ENCODE measurements around the gene USPL1.
"Not testable (repeated sequence)": the region's sequence is repeated elsewhere in the genome, so short reads cannot be mapped to it uniquely, and the experiment has no call there.

Gene USPL1

GRCh38 chr13:30616927-30617314 is 799 bp upstream of the USPL1 start:
- peak; percentile 85 for DNase-seq

GRCh38 chr13:30618186-30618929 is 638 bp downstream of the USPL1 start:
- DNase-seq = no peak

- no peak for DNase-seq
Measured at GRCh38 chr13:30618930-30619279, 1.2 kb downstream of the USPL1 start.

GRCh38 chr13:30619731-30620130 is 2.0 kb downstream of the USPL1 start:
- DNase-seq = no peak

GRCh38 chr13:30620941-30621340 is 3.2 kb downstream of the USPL1 start:
- no peak for DNase-seq

GRCh38 chr13:30622551-30622950 is 4.8 kb downstream of the USPL1 start:
- no peak for DNase-seq

- no peak for DNase-seq
Measured at GRCh38 chr13:30623392-30623791, 5.7 kb downstream of the USPL1 start.

GRCh38 chr13:30624630-30625029 is 6.9 kb downstream of the USPL1 start:
- no peak for DNase-seq

GRCh38 chr13:30629527-30629926 is 11.8 kb downstream of the USPL1 start:
- DNase-seq = no peak

GRCh38 chr13:30633861-30634260 is 16.1 kb downstream of the USPL1 start:
- no peak for DNase-seq

- no peak for DNase-seq
Measured at GRCh38 chr13:30634838-30635237, 17.1 kb downstream of the USPL1 start.

GRCh38 chr13:30638301-30638700 is 20.6 kb downstream of the USPL1 start:
- no peak for DNase-seq

GRCh38 chr13:30639671-30640070 is 22.0 kb downstream of the USPL1 start:
- peak; percentile 42 for DNase-seq

GRCh38 chr13:30641173-30641572 is 23.5 kb downstream of the USPL1 start:
- DNase-seq = not testable (repeated sequence)

GRCh38 chr13:30645629-30646028 is 27.9 kb downstream of the USPL1 start:
- DNase-seq = no peak

GRCh38 chr13:30647420-30647819 is 29.7 kb downstream of the USPL1 start:
- no peak for DNase-seq

- no peak for DNase-seq
Measured at GRCh38 chr13:30647824-30648521, 30.3 kb downstream of the USPL1 start.

GRCh38 chr13:30648522-30649012 is 30.8 kb downstream of the USPL1 start:
- DNase-seq = no peak

- DNase-seq = not testable (repeated sequence)
Measured at GRCh38 chr13:30651648-30652047, 33.9 kb downstream of the USPL1 start.

- DNase-seq = peak; percentile 33
Measured at GRCh38 chr13:30652746-30653386, 35.1 kb downstream of the USPL1 start.

GRCh38 chr13:30654430-30654829 is 36.7 kb downstream of the USPL1 start:
- no peak for DNase-seq

- no peak for DNase-seq
Measured at GRCh38 chr13:30656178-30656577, 38.5 kb downstream of the USPL1 start.

GRCh38 chr13:30659980-30660379 is 42.3 kb downstream of the USPL1 start:
- DNase-seq = no peak

- no peak for DNase-seq
Measured at GRCh38 chr13:30660796-30661195, 43.1 kb downstream of the USPL1 start.

Data from fibroblast of skin of abdomen (primary cell).